22Rv1 (cell line): ENCODE results near the gene MT4.

Experiments
- H3K27ac ChIP-seq: fragments of 450-650 bp; 2 replicates; pipeline ENCODE4 v1.5.1; 2017
- ZFX ChIP-seq: fragments of 450-650 bp; IDR thresholded peaks from 2 replicates; pipeline ENCODE4 v1.6.1; 2017; ENCODE audit warnings: antibody characterized with exemption, borderline replicate concordance
- TF ChIP-seq, protein P1 (sequence below): fragments of 450-650 bp; IDR thresholded peaks from 2 replicates; pipeline ENCODE4 v1.5.1; 2017; ENCODE audit warnings: mild to moderate bottlenecking

MT4 gene

DNA sequence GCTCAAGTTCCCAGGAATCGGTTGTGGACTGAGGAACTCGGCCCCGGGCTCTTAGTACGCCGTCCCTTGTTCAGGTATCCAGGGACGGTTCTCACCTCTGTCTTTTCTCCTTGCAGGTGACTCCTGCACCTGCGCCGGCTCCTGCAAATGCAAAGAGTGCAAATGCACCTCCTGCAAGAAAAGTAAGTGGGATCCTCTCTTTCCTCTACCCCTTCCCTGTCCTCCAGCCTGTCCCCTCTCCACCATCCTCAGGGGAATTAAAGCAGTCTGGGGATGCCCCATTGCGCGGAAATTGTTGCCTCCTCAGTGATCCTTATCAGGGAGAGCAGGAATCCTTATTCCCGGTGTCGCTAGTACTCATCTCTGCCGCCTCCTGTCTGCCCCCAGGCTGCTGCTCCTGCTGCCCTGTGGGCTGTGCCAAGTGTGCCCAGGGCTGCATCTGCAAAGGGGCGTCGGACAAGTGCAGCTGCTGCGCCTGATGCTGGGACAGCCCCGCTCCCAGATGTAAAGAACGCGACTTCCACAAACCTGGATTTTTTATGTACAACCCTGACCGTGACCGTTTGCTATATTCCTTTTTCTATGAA, 44.1 kb downstream of the MT4 start:
- peak overlapping the region; percentile 68 for H3K27ac ChIP-seq
- TF ChIP-seq, protein P1, sequence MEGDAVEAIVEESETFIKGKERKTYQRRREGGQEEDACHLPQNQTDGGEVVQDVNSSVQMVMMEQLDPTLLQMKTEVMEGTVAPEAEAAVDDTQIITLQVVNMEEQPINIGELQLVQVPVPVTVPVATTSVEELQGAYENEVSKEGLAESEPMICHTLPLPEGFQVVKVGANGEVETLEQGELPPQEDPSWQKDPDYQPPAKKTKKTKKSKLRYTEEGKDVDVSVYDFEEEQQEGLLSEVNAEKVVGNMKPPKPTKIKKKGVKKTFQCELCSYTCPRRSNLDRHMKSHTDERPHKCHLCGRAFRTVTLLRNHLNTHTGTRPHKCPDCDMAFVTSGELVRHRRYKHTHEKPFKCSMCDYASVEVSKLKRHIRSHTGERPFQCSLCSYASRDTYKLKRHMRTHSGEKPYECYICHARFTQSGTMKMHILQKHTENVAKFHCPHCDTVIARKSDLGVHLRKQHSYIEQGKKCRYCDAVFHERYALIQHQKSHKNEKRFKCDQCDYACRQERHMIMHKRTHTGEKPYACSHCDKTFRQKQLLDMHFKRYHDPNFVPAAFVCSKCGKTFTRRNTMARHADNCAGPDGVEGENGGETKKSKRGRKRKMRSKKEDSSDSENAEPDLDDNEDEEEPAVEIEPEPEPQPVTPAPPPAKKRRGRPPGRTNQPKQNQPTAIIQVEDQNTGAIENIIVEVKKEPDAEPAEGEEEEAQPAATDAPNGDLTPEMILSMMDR: no peak; the same call in 1 of the 2 replicates
- no peak for TF ChIP-seq ZFX

DNA sequence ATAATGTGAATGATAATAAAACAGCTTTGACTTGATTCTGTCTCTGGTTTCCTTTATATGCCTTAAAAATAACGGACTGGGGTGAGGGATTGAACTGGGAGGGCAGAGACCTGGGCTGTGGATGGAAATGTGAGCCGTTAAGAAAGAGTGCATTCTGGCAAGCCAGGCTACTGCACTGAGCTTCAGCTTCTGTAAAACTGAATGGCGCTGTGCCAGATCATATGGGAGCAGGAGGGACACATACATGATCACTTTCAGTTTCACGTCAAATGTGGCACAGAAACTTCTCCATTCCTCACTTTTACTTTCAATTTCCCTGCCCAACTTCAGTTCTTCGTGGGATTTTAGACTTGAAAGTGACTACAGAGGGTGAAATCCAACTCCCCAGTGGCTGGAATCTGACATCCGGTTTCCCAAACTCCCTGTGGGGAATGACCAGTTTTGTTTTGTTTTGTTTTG, 44.6 kb downstream of the MT4 start:
- TF ChIP-seq ZFX: no peak
- TF ChIP-seq, protein P1: no peak
- H3K27ac ChIP-seq: peak overlapping the region; percentile 68

DNA sequence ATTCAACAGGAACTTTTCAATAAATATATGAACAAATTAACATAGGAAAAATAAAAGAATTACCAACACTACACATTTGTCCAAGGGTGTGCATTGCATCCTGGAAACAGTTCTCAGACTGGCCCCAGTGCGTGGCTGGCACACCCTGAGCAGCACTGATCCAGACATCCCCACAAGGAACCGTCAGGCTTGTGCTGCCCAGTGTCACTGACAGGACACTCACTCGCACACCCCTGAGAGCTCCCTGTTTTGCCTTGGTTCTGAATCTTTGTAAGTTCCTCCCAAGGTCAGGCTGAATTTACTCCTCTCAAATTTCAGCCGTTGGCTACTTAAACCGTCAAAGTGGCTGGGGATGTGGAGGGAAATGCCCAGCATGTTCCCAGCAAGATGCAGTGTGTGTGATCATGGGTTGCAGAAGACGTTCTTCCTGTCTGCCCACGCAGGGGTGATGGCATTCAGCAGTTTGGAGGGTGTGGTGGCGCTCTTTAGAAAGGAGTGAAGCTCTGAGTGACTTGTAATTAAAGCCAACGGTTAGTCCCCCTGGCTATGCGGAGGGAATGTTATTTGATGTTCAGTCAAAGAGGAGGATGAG, 45.2 kb downstream of the MT4 start:
- H3K27ac ChIP-seq: peak overlapping the region; percentile 68
- no peak for TF ChIP-seq ZFX
- TF ChIP-seq, protein P1: no peak

DNA sequence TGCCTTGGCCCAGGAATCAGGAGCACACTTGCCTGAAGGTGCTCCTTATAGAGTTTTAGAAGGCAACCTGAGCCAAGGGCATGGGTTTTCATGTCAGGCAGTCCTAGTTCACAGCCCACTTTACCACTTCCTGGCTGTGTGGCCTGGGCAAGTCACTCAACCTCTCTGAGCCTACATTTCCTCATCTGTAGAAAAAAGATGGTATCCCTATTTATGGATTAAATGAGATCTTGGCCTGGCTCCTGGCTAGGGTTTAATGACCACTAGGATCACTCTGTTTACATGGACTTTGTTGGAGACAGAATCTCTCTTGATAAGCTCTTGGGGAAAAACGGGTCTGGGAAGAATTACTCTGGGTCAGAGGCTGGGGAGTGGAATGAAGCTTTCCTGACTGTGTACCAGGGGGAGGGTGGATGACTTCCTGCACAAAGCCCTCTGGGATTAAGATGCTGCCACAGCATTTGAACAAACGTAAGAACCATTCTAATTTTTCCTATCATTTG, 45.8 kb downstream of the MT4 start:
- TF ChIP-seq ZFX: no peak
- TF ChIP-seq, protein P1: no peak
- H3K27ac ChIP-seq: peak overlapping the region; percentile 68

DNA sequence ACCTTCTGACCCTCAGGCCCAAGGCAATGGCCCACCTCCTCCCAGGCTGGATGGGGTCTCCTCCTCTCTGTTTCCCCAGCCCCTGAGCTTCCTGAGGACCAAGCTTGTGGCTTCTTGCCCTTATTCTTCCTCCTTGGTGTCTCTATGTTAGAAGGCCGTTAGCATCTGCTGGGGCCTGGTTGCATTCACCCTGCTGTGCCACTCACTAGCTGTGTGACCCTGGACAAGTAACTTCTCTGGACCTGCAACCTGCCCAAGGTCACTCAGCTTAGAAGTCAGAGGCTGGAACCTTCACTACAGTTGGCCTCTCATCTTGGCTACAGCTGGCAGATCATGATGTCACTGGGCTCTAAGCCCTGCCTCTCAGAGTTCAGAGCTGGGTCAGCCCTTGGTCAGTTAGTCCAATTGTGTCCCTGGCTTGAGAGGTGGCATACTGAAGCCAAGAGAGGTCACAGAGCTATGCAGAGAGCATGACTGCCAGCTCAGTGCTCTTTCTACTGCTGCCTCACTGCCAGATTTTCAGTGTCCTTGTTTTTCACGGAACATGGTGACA, 46.5 kb downstream of the MT4 start:
- H3K27ac ChIP-seq: no peak overlapping the region
- TF ChIP-seq, protein P1: no peak
- no peak for TF ChIP-seq ZFX

DNA sequence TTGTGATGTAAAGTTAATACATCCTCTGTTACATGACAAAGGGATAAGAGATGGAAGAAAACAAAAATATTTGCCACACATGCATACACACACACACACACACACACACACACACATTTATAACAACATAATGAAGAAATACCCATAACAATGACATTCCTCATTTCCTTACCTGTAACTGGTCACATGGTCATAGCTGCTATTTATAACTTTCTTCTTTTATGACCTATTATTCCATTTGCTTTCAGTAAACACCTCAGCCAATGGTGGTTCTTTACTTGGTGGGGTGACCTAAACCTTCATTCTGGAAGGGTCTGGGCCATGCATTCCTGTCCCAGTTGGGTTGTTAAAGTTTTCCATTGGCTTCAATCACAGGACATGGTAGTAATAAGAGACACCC, 48.8 kb downstream of the MT4 start:
- no peak overlapping the region for H3K27ac ChIP-seq
- TF ChIP-seq, protein P1: no peak

DNA sequence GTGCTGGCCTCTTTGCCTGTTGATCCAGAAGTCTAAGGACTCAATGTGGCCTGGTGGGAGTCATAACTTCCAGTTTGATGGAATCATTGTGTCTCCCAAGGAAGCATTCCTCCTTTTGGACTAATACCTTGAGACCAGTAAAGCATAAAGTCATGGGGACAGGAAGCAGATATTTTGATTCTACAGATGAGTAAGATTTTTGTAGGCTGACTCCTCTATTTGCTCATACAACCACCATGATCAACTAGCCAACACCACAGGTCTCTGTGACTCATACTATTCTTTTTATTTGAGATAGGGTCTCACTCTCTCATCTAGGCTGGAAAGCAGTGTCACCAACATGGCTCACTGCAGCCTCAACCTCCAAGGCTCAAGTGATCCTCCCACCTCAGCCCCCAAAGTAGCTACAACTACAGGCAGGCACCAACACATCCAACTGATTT, 49.7 kb downstream of the MT4 start:
- H3K27ac ChIP-seq: no peak overlapping the region
- TF ChIP-seq ZFX: no peak
- TF ChIP-seq, protein P1: no peak
